ENCODE results near the gene DCST1.
A peak's percentile ranks its signal among the peaks of the same experiment; 100 is the strongest.

DNA sequence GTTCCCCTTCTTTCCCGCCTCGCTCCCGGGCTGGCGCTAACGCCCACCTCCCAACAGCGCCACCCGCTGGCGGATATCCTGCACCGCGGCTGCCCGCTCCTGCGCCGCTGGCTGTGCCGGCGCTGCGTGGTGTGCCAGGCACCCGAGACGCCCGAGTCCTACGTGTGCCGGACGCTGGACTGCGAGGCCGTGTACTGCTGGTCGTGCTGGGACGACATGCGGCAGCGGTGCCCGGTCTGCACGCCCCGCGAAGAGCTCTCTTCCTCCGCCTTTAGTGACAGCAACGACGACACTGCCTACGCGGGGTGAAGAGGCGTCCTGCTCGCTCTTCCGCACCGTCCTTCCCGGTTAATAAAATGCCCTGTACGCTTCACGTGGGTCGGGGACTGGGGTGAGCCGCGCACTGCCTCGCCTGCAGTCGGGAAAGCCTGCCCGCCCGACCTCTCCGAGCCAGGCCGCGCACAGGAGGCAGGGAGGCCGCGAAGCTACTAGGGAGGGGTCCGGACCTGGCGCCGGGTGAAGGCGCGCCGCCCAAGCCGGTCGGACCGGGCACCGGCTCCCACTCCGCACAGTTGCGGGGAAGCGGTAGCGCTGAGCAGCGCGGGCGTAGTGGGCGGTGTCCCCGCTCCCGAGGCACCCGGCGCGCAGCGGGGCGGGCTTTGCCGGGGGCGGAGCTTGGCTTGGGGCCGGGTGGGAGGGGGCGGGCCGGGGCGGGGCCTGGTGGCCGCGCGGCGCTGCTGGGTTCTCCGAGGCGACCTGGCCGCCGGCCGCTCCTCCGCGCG is 17.1 kb downstream of the DCST1 start, which contains the start of gene ADAM15:
- TF ChIP-seq POLR2A (IDR thresholded peaks at IDR 0.05; ENCODE audit: low read length) (peak; percentile 46), GATA1 (IDR thresholded peaks at IDR 0.05; ENCODE audit: low read depth, low read length) (no peak)

Measured in erythroblast (primary cell).